ENCODE data around the gene PLOD1.
"Not testable (repeated sequence)": the region's sequence is repeated elsewhere in the genome, so short reads cannot be mapped to it uniquely, and the experiment has no call there.

PLOD1 gene

GRCh38 chr1:11903210-11903609 lies 31.3 kb upstream of the PLOD1 start:
- WGBS, 2 donors (ENCODE audit: extremely low coverage in 2 of 2, insufficient read length in 2 of 2, insufficient replicate concordance in 1 of 2): no CpG with 5 or more reads among the region's 1 CpG
- H3K23ac ChIP-seq (ENCODE audit: low read depth, low read length, poor library complexity): no peak overlapping the region
- H4K8ac ChIP-seq (ENCODE audit: low read depth, low read length): no peak overlapping the region
- no peak overlapping the region for H3K4me2 ChIP-seq (ENCODE audit: insufficient read depth, low read length, poor library complexity, severe bottlenecking)
- no peak overlapping the region for H3K14ac ChIP-seq (ENCODE audit: low read length)
- no peak overlapping the region for H3K27ac ChIP-seq (replicated peaks; ENCODE audit: low read length)
- no peak overlapping the region for H2AK5ac ChIP-seq (ENCODE audit: low read depth, low read length)
- H3K36me3 ChIP-seq (replicated peaks in 1 of 2; ENCODE audit: control insufficient read depth in 2 of 2, insufficient read depth in 2 of 2, low read length in 2 of 2): no peaks in the 10 kb centered on the region
- H2AFZ ChIP-seq (ENCODE audit: low read length): no peak overlapping the region
- peaks cover 0 to 32% (median 3%) of the 10 kb centered on the region in 3 experiments for H3K27me3 ChIP-seq (ENCODE audit: control insufficient read depth in 3 of 3, insufficient read depth in 3 of 3, low read depth in 1 of 3, low read length in 3 of 3)
- H3K18ac ChIP-seq (ENCODE audit: low read length): no peak overlapping the region
- no peaks in the 10 kb centered on the region for H3K9me3 ChIP-seq (replicated peaks in 1 of 2; ENCODE audit: control insufficient read depth in 2 of 2, insufficient read depth in 1 of 2, low read depth in 1 of 2, low read length in 2 of 2)
- H3K4me3 ChIP-seq (ENCODE audit: low read length in 2 of 2): no peak overlapping the region
- no peak overlapping the region for H2BK12ac ChIP-seq (ENCODE audit: low read length)
- no peak for DNase-seq (ENCODE audit: low spot score)
- H2BK120ac ChIP-seq (ENCODE audit: low read depth, low read length): no peak overlapping the region
- H4K91ac ChIP-seq (ENCODE audit: low read depth, low read length, poor library complexity): no peak overlapping the region
- H3K4me1 ChIP-seq (ENCODE audit: control insufficient read depth in 2 of 2, insufficient read depth in 1 of 2, low read depth in 1 of 2, low read length in 2 of 2): peaks cover 0 to 5% of the 10 kb centered on the region in 2 donors
- H3K9ac ChIP-seq (ENCODE audit: low read depth, low read length, poor library complexity): no peak overlapping the region
- H2BK15ac ChIP-seq (ENCODE audit: low read length): no peak overlapping the region
- H3K4ac ChIP-seq (ENCODE audit: low read length): no peak overlapping the region
- H3K79me1 ChIP-seq (ENCODE audit: low read depth, low read length): peaks cover 2% of the 10 kb centered on the region
- no peak overlapping the region for H2BK5ac ChIP-seq (ENCODE audit: low read length)

GRCh38 chr1:11904156-11904555 lies 30.4 kb upstream of the PLOD1 start:
- H3K9me3 ChIP-seq (replicated peaks in 1 of 2; ENCODE audit: control insufficient read depth in 2 of 2, insufficient read depth in 1 of 2, low read depth in 1 of 2, low read length in 2 of 2); H3K4ac ChIP-seq (ENCODE audit: low read length); H3K14ac ChIP-seq (ENCODE audit: low read length); H3K4me2 ChIP-seq (ENCODE audit: insufficient read depth, low read length, poor library complexity, severe bottlenecking); H2BK15ac ChIP-seq (ENCODE audit: low read length); H3K23ac ChIP-seq (ENCODE audit: low read depth, low read length, poor library complexity); H3K79me1 ChIP-seq (ENCODE audit: low read depth, low read length); H3K9ac ChIP-seq (ENCODE audit: low read depth, low read length, poor library complexity); H3K4me1 ChIP-seq (ENCODE audit: control insufficient read depth in 2 of 2, insufficient read depth in 1 of 2, low read depth in 1 of 2, low read length in 2 of 2); H3K18ac ChIP-seq (ENCODE audit: low read length); H4K91ac ChIP-seq (ENCODE audit: low read depth, low read length, poor library complexity); H2BK120ac ChIP-seq (ENCODE audit: low read depth, low read length); H4K8ac ChIP-seq (ENCODE audit: low read depth, low read length); H2AFZ ChIP-seq (ENCODE audit: low read length); H3K4me3 ChIP-seq (ENCODE audit: low read length in 2 of 2); H2BK12ac ChIP-seq (ENCODE audit: low read length); H3K36me3 ChIP-seq (replicated peaks in 1 of 2; ENCODE audit: control insufficient read depth in 2 of 2, insufficient read depth in 2 of 2, low read length in 2 of 2); H2BK5ac ChIP-seq (ENCODE audit: low read length); H3K27ac ChIP-seq (replicated peaks; ENCODE audit: low read length); DNase-seq (ENCODE audit: low spot score); H2AK5ac ChIP-seq (ENCODE audit: low read depth, low read length): not testable (repeated sequence)
- WGBS, 2 donors (ENCODE audit: extremely low coverage in 2 of 2, insufficient read length in 2 of 2, insufficient replicate concordance in 1 of 2): no CpG with 5 or more reads among the region's 5 CpGs
- peaks cover 0 to 24% (median 0%) of the 10 kb centered on the region in 3 experiments for H3K27me3 ChIP-seq (ENCODE audit: control insufficient read depth in 3 of 3, insufficient read depth in 3 of 3, low read depth in 1 of 3, low read length in 3 of 3)

DNA sequence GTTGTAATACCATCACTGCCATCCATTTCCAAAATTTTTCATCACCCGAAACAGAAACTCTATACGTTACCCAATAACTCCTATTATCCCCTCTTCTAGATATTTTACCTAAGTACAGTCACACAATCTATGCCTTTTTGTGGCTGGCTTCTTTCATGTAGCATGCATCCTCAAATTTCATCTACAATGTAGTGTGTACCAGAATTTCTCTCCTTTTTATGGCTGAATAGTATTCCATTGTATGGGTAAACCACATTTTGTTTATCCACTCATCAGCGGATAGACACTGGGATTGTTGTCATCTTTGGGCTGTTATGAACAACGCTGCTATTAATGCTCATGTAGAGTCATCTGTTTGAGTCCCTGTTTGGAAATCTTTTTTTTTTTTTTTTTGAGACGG lies 29.5 kb upstream of the PLOD1 start:
- H3K79me1 ChIP-seq (ENCODE audit: low read depth, low read length): peaks cover 2% of the 10 kb centered on the region
- no peak overlapping the region for H3K27ac ChIP-seq (replicated peaks; ENCODE audit: low read length)
- no peak overlapping the region for H2AFZ ChIP-seq (ENCODE audit: low read length)
- H3K27me3 ChIP-seq (ENCODE audit: control insufficient read depth in 3 of 3, insufficient read depth in 3 of 3, low read depth in 1 of 3, low read length in 3 of 3): peaks cover 0 to 17% (median 0%) of the 10 kb centered on the region in 3 experiments
- no peak for DNase-seq (ENCODE audit: low spot score)
- H4K8ac ChIP-seq (ENCODE audit: low read depth, low read length): no peak overlapping the region
- no peaks in the 10 kb centered on the region for H3K36me3 ChIP-seq (replicated peaks in 1 of 2; ENCODE audit: control insufficient read depth in 2 of 2, insufficient read depth in 2 of 2, low read length in 2 of 2)
- H4K91ac ChIP-seq (ENCODE audit: low read depth, low read length, poor library complexity): no peak overlapping the region
- H3K23ac ChIP-seq (ENCODE audit: low read depth, low read length, poor library complexity): no peak overlapping the region
- no peak overlapping the region for H2BK120ac ChIP-seq (ENCODE audit: low read depth, low read length)
- no peak overlapping the region for H2BK5ac ChIP-seq (ENCODE audit: low read length)
- H3K18ac ChIP-seq (ENCODE audit: low read length): no peak overlapping the region
- no peak overlapping the region for H2AK5ac ChIP-seq (ENCODE audit: low read depth, low read length)
- H3K4me1 ChIP-seq (ENCODE audit: control insufficient read depth in 2 of 2, insufficient read depth in 1 of 2, low read depth in 1 of 2, low read length in 2 of 2): peaks cover 3 to 5% of the 10 kb centered on the region in 2 donors
- no peak overlapping the region for H3K9ac ChIP-seq (ENCODE audit: low read depth, low read length, poor library complexity)
- no peak overlapping the region for H3K14ac ChIP-seq (ENCODE audit: low read length)
- H3K4ac ChIP-seq (ENCODE audit: low read length): no peak overlapping the region
- H3K9me3 ChIP-seq (replicated peaks in 1 of 2; ENCODE audit: control insufficient read depth in 2 of 2, insufficient read depth in 1 of 2, low read depth in 1 of 2, low read length in 2 of 2): no peaks in the 10 kb centered on the region
- WGBS, 2 donors (ENCODE audit: extremely low coverage in 2 of 2, insufficient read length in 2 of 2, insufficient replicate concordance in 1 of 2): 100% methylated on average over 2 of the region's 5 CpGs
- H3K4me3 ChIP-seq (ENCODE audit: low read length in 2 of 2): no peak overlapping the region
- no peak overlapping the region for H2BK15ac ChIP-seq (ENCODE audit: low read length)
- H3K4me2 ChIP-seq (ENCODE audit: insufficient read depth, low read length, poor library complexity, severe bottlenecking): no peak overlapping the region
- H2BK12ac ChIP-seq (ENCODE audit: low read length): no peak overlapping the region

DNA sequence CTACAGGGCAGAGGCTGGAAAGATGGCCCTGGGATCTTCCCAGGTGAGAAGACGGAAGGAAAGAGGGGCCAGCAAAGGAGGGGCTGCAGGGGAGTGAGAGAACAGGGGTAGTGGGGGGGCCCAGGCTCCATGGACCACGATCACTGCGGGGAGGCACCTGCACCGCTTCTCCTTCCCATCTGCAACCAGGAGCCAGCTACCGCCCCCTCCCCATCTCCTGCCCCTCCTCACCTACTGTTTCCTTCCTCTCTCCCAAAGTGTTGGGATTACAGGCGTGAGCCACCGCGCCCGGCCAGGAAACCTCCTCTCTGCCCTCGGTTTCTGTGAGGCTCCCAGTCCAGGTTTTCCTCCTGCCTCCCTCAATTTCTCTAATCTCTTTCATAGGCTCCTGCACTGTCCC lies 27.6 kb upstream of the PLOD1 start:
- Histone ChIP-seq H2AFZ (ENCODE audit: low read length) (peak overlapping the region; percentile 53), H3K23ac (ENCODE audit: low read depth, low read length, poor library complexity) (peak overlapping the region; percentile 43), H2BK120ac (ENCODE audit: low read depth, low read length) (peak overlapping the region; percentile 72), H3K9me3 (replicated peaks in 1 of 2; ENCODE audit: control insufficient read depth in 2 of 2, insufficient read depth in 1 of 2, low read depth in 1 of 2, low read length in 2 of 2) (no peaks in the 10 kb centered on the region), H3K27ac (replicated peaks; ENCODE audit: low read length) (no peak overlapping the region), H2AK5ac (ENCODE audit: low read depth, low read length) (peak overlapping the region; percentile 97), H4K8ac (ENCODE audit: low read depth, low read length) (no peak overlapping the region), H2BK12ac (ENCODE audit: low read length) (peak overlapping the region; percentile 46), H3K14ac (ENCODE audit: low read length) (no peak overlapping the region), H2BK15ac (ENCODE audit: low read length) (peak overlapping the region; percentile 96), H4K91ac (ENCODE audit: low read depth, low read length, poor library complexity) (no peak overlapping the region), H3K36me3 (replicated peaks in 1 of 2; ENCODE audit: control insufficient read depth in 2 of 2, insufficient read depth in 2 of 2, low read length in 2 of 2) (no peaks in the 10 kb centered on the region), H3K79me1 (ENCODE audit: low read depth, low read length) (peaks cover 3% of the 10 kb centered on the region), H3K18ac (ENCODE audit: low read length) (peak overlapping the region; percentile 76), H3K27me3 (ENCODE audit: control insufficient read depth in 3 of 3, insufficient read depth in 3 of 3, low read depth in 1 of 3, low read length in 3 of 3) (peaks cover 0 to 4% (median 0%) of the 10 kb centered on the region in 3 experiments), H3K9ac (ENCODE audit: low read depth, low read length, poor library complexity) (no peak overlapping the region), H2BK5ac (ENCODE audit: low read length) (peak overlapping the region; percentile 97), H3K4me2 (ENCODE audit: insufficient read depth, low read length, poor library complexity, severe bottlenecking) (no peak overlapping the region), H3K4me1 (ENCODE audit: control insufficient read depth in 2 of 2, insufficient read depth in 1 of 2, low read depth in 1 of 2, low read length in 2 of 2) (peaks cover 3 to 5% of the 10 kb centered on the region in 2 donors), H3K4me3 (ENCODE audit: low read length in 2 of 2) (no peak overlapping the region), H3K4ac (ENCODE audit: low read length) (peak overlapping the region; percentile 84)
- no CpG with 5 or more reads among the region's 10 CpGs for WGBS, 2 donors (ENCODE audit: extremely low coverage in 2 of 2, insufficient read length in 2 of 2, insufficient replicate concordance in 1 of 2)
- DNase-seq (ENCODE audit: low spot score): no peak

All from neuronal stem cell (in vitro differentiated cells).